Endothelial cell of umbilical vein (primary cell): Measurements from ENCODE around the gene ORC2. TPM values are rescaled to one million over a fixed set of nuclear protein-coding genes. Genes with fewer than 3 reads are reported as not detected.

Experiments used
- BruUV-seq: library from RNA; stranded (reverse); fragments of 400-500 nt; replicated peaks from 2 replicates; lab custom pipeline; 2021; lab: Mats Ljungman, UMichigan
- CTCF ChIA-PET: fragments of 300-600, 350-600 bp; sonication (Branson Sonifier 250); formaldehyde crosslinking; loops from one replicate; lab custom pipeline; 2021; ENCODE audit warnings: antibody characterized with exemption, inconsistent platforms; lab: Charles Lee
- POLR2A ChIA-PET: fragments of 300-600, 350-600 bp; sonication (Branson Sonifier 250); formaldehyde crosslinking; loops from one replicate; lab custom pipeline; 2021; ENCODE audit warnings: antibody characterized with exemption, inconsistent platforms; lab: Charles Lee
- DNase-seq: peaks from one replicate; pipeline ENCODE4 v3.0.0-alpha.2; 2011; ENCODE audit warnings: low read depth, low spot score
- FAIRE-seq: peaks from 2 replicates; lab custom pipeline; 2011; peaks lifted over from hg19 to GRCh38; lab: Jason Lieb, UNC
- H2AFZ ChIP-seq: 2 replicates; pipeline ENCODE4 v1.6.0; 2012; ENCODE audit warnings: low read depth, low read length, control low read depth, inconsistent platforms
- H3K27ac ChIP-seq: 2 replicates; pipeline ENCODE4 v1.5.1; 2011; ENCODE audit warnings: low read depth, mild to moderate bottlenecking, control low read depth, low read length, moderate library complexity; ENCODE audit not compliant: insufficient read depth
- H3K27me3 ChIP-seq, 2 experiments: 2 replicates each; pipeline versions ENCODE4 v1.6.0 to v1.6.1; 2011; ENCODE audit warnings: low read length in 2 of 2, mixed read lengths in 1 of 2; ENCODE audit not compliant: control insufficient read depth in 2 of 2, insufficient read depth in 2 of 2
- H3K36me3 ChIP-seq, 2 experiments: 2 replicates in 1 of 2; 3 replicates in 1 of 2; pipeline ENCODE4 v1.5.1; 2011; ENCODE audit warnings: low read length in 2 of 2, mild to moderate bottlenecking in 1 of 2, moderate library complexity in 1 of 2; ENCODE audit not compliant: control insufficient read depth in 2 of 2, insufficient read depth in 2 of 2; ENCODE audit errors: extremely low read depth in 1 of 2
- H3K4me1 ChIP-seq: 3 replicates; pipeline ENCODE4 v1.5.1; 2011; ENCODE audit warnings: mild to moderate bottlenecking, low read length; ENCODE audit not compliant: control insufficient read depth, insufficient read depth; ENCODE audit errors: extremely low read depth
- H3K4me2 ChIP-seq: 2 replicates; pipeline ENCODE4 v1.6.1; 2011; ENCODE audit warnings: low read length, control low read depth, mixed read lengths; ENCODE audit not compliant: insufficient read depth
- H3K4me3 ChIP-seq, 3 experiments: fragments of 200-600 bp in 1 of 3; sonication (generic), shearing (Covaris generic) in 1 of 3; replicated peaks in 1 of 3; 2 replicates each; pipeline ENCODE4 v1.5.1; 2011 to 2016; ENCODE audit warnings: control low read depth in 3 of 3, low read length in 3 of 3, mild to moderate bottlenecking in 2 of 3, inconsistent platforms in 1 of 3, low read depth in 1 of 3, moderate library complexity in 1 of 3; ENCODE audit not compliant: insufficient read depth in 1 of 3
- H3K79me2 ChIP-seq: 2 replicates; pipeline ENCODE4 v1.6.0; 2012; ENCODE audit warnings: low read length, inconsistent platforms; ENCODE audit not compliant: control insufficient read depth, insufficient read depth
- H3K9ac ChIP-seq: replicated peaks from 2 replicates; pipeline ENCODE3; 2011; ENCODE audit warnings: low read length, control low read depth; ENCODE audit not compliant: insufficient read depth; ENCODE audit errors: extremely low read depth
- H3K9me1 ChIP-seq: replicated peaks from 3 replicates; pipeline ENCODE4 v1.6.0; 2011; ENCODE audit warnings: mild to moderate bottlenecking, low read length; ENCODE audit not compliant: control insufficient read depth, insufficient read depth; ENCODE audit errors: extremely low read depth
- H3K9me3 ChIP-seq: replicated peaks from 2 replicates; pipeline ENCODE4 v1.5.1; 2012; ENCODE audit warnings: low read length, inconsistent platforms; ENCODE audit not compliant: control insufficient read depth, insufficient read depth
- H4K20me1 ChIP-seq: replicated peaks from 2 replicates; pipeline ENCODE3; 2011; ENCODE audit warnings: mild to moderate bottlenecking, low read length; ENCODE audit not compliant: control insufficient read depth, insufficient read depth; ENCODE audit errors: extremely low read depth
- CTCF ChIP-seq, 2 donors: IDR thresholded peaks; 1 replicate in 1 of 2; 2 replicates in 1 of 2; pipeline ENCODE4 v1.5.1; 2011; ENCODE audit warnings: low read length in 2 of 2, mild to moderate bottlenecking in 2 of 2, moderate library complexity in 2 of 2, control low read depth in 1 of 2, inconsistent platforms in 1 of 2, low read depth in 1 of 2; ENCODE audit not compliant: insufficient read depth in 1 of 2; ENCODE audit errors: extremely low read depth in 1 of 2
- EZH2 ChIP-seq: IDR thresholded peaks from 2 replicates; pipeline ENCODE4 v1.6.1; 2012; ENCODE audit warnings: borderline replicate concordance, low read depth, mild to moderate bottlenecking, moderate library complexity, low read length, inconsistent platforms; ENCODE audit not compliant: severe bottlenecking
- FOS ChIP-seq: IDR thresholded peaks from 2 replicates; pipeline ENCODE4 v1.6.1; 2011; ENCODE audit warnings: mild to moderate bottlenecking, low read length, moderate library complexity, borderline replicate concordance; ENCODE audit not compliant: insufficient read depth
- GATA2 ChIP-seq: IDR thresholded peaks from 2 replicates; pipeline ENCODE4 v1.7.0; 2011; ENCODE audit warnings: low read depth, mild to moderate bottlenecking, moderate library complexity, mixed read lengths, low read length; ENCODE audit not compliant: insufficient read length, insufficient read depth
- JUN ChIP-seq: IDR thresholded peaks from 2 replicates; pipeline ENCODE4 v1.6.1; 2011; ENCODE audit warnings: borderline replicate concordance, low read depth; ENCODE audit not compliant: insufficient read length, insufficient read depth
- MAX ChIP-seq: IDR thresholded peaks from 2 replicates; pipeline ENCODE4 v1.6.1; 2011; ENCODE audit not compliant: insufficient read depth, insufficient read length
- MYC ChIP-seq: IDR thresholded peaks from one replicate; pipeline ENCODE4 v1.6.1; 2011; ENCODE audit warnings: mild to moderate bottlenecking, low read depth, low read length
- POLR2A ChIP-seq: IDR thresholded peaks from 2 replicates; pipeline ENCODE4 v1.6.1; 2012; ENCODE audit warnings: low read depth, mild to moderate bottlenecking, control low read depth, low read length
- POLR2AphosphoS5 ChIP-seq: IDR thresholded peaks from 2 replicates; pipeline ENCODE4 v1.6.1; 2012; ENCODE audit warnings: low read depth, mild to moderate bottlenecking, control low read depth, low read length, moderate library complexity; ENCODE audit not compliant: insufficient read depth
- dilution Hi-C: fragments of 300-500 bp; cut with MboI; formaldehyde crosslinking; loops from one replicate; pipeline ENCODE4 v1.15.0; 2019; ENCODE audit warnings: low sequenced_read_pairs; ENCODE audit not compliant: extremely low pct_ligation_motif_present
- intact Hi-C: fragments of 100-400 bp; cut with micrococcal nuclease; formaldehyde crosslinking; loops from one replicate; pipeline ENCODE4 v1.10.0; 2022
- polyA plus RNA-seq, 4 experiments: library from polyadenylated mRNA; depleted of rRNA in 3 of 4; stranded (reverse) in 3 of 4; unstranded in 1 of 4; fragments of >200 nt; gene quantifications; 2 replicates each; pipeline versions ENCODE4 v1.2.1 to v1.2.3, GENCODE V29; 2011 to 2012; ENCODE audit warnings: missing spikeins in 1 of 4
- total RNA-seq: library from RNA; stranded (reverse); gene quantifications from 2 replicates; pipeline ENCODE4 v1.2.3, GENCODE V29; 2021

Gene ORC2
- total and polyA plus RNA-seq, 2 donors (not counting 3 experiments of a cell fraction or from before 2014, with no cell fraction given), result 4.2 to 45.4 TPM

GRCh38 chr2:200861617-200862155, 101.8 kb downstream of the ORC2 start:
- peak overlapping the region; percentile 63 for H3K9ac ChIP-seq
- H3K9me3 ChIP-seq, result no peaks in the 10 kb centered on the region
- peak overlapping the region; percentile 95 for H3K4me2 ChIP-seq
- H3K4me1 ChIP-seq, result peaks cover 23% of the 10 kb centered on the region
- DNase-seq (no peak), FAIRE-seq (no peak)
- no peaks in the 10 kb centered on the region for H3K9me1 ChIP-seq
- H3K4me3 ChIP-seq, result peak overlapping the region; percentile 27 to 90 (median 79)
- CTCF ChIA-PET, result interaction anchor here (1.4 kb wide), 1 partner anchor 148 kb away, joined by 6 read pairs; no protein-coding TSS in a partner anchor
- POLR2A ChIA-PET, result no interaction called here
- dilution Hi-C loops, result no loop called here
- H3K36me3 ChIP-seq, result peaks cover 23% of the 10 kb centered on the region in 2 experiments
- peak overlapping the region; percentile 17 for H3K27ac ChIP-seq
- intact Hi-C loops, result loop anchor here (5.0 kb wide), 1 partner anchor 94 kb away; no protein-coding TSS in a partner anchor
- H3K27me3 ChIP-seq, result no peaks in the 10 kb centered on the region
- H2AFZ ChIP-seq, result no peak overlapping the region
- H3K79me2 ChIP-seq, result peaks cover 77% of the 10 kb centered on the region
- TF ChIP-seq JUN (no peak), GATA2 (no peak), POLR2AphosphoS5 (no peak), EZH2 (no peak)
- no TSS peak for BruUV-seq
- H4K20me1 ChIP-seq, result peaks cover 17% of the 10 kb centered on the region

- peak; percentile 53 for FAIRE-seq
These were observed 103.2 kb downstream of the ORC2 start for GRCh38 chr2:200860092-200860795.

More at GRCh38 chr2:200860092-200860795, 103.2 kb downstream of the ORC2 start:
- no peak overlapping the region for H2AFZ ChIP-seq
- peak overlapping the region; percentile 63 for H3K9ac ChIP-seq
- intact Hi-C loops (loop anchor here (5.0 kb wide), 1 partner anchor 93 kb away; no protein-coding TSS in a partner anchor), dilution Hi-C loops (no loop called here)
- H3K4me1 ChIP-seq, result peaks cover 23% of the 10 kb centered on the region
- no peak overlapping the region for H3K27ac ChIP-seq
- ChIA-PET POLR2A (no interaction called here), CTCF (no interaction called here)
- H3K4me3 ChIP-seq, result peak overlapping the region in 1 of 3 experiments; percentile 20
- no peaks in the 10 kb centered on the region for H3K9me1 ChIP-seq
- H3K27me3 ChIP-seq, result no peaks in the 10 kb centered on the region
- peak; percentile 49 for DNase-seq
- no peak for TF ChIP-seq EZH2
- no peak for TF ChIP-seq MYC
- TF ChIP-seq FOS, result no peak
- TF ChIP-seq MAX, result no peak
- no peak for TF ChIP-seq CTCF (IDR thresholded peaks at IDR 0.05; ENCODE audit: extremely low read depth in 1 of 2, insufficient read depth in 1 of 2, low read depth in 1 of 2, low read length in 2 of 2)
- TF ChIP-seq POLR2A, result no peak
- no peak for TF ChIP-seq JUN
- no peak for TF ChIP-seq GATA2
- no peak for TF ChIP-seq POLR2AphosphoS5
- no TSS peak for BruUV-seq
- H3K9me3 ChIP-seq, result no peaks in the 10 kb centered on the region
- peak overlapping the region; percentile 95 for H3K4me2 ChIP-seq
- H4K20me1 ChIP-seq, result peaks cover 17% of the 10 kb centered on the region
- H3K79me2 ChIP-seq, result peaks cover 80% of the 10 kb centered on the region
- peaks cover 31 to 32% of the 10 kb centered on the region in 2 experiments for H3K36me3 ChIP-seq
